SHP77 (cell line): ENCODE data around the gene NTMT2.
"Not testable (repeated sequence)": the region's sequence is repeated elsewhere in the genome, so short reads cannot be mapped to it uniquely, and the experiment has no call there.

Experiments
- DNase-seq, 2 experiments: peaks; one replicate each; lab custom pipeline; 2025; lab: John Stamatoyannopoulos, UW

Gene NTMT2

GRCh38 chr1:170157820-170158219 is 12.1 kb downstream of the NTMT2 start:
- no peak for DNase-seq

GRCh38 chr1:170162459-170163246 is 16.9 kb downstream of the NTMT2 start:
- DNase-seq = no peak

- no peak for DNase-seq
Measured at GRCh38 chr1:170164103-170164763, 18.5 kb downstream of the NTMT2 start.

GRCh38 chr1:170166518-170167180 is 20.9 kb downstream of the NTMT2 start:
- no peak for DNase-seq

GRCh38 chr1:170168265-170168664 is 22.5 kb downstream of the NTMT2 start:
- DNase-seq = peak in 1 of 2 experiments; percentile 10

GRCh38 chr1:170170513-170170912 is 24.8 kb downstream of the NTMT2 start:
- DNase-seq = not testable (repeated sequence)

- DNase-seq = no peak
Measured at GRCh38 chr1:170174395-170174794, 28.6 kb downstream of the NTMT2 start.

GRCh38 chr1:170175041-170175440 is 29.3 kb downstream of the NTMT2 start:
- DNase-seq = no peak

GRCh38 chr1:170175484-170175883 is 29.7 kb downstream of the NTMT2 start:
- no peak for DNase-seq

GRCh38 chr1:170176772-170177171 is 31.0 kb downstream of the NTMT2 start:
- DNase-seq = no peak

GRCh38 chr1:170182442-170182841 is 36.7 kb downstream of the NTMT2 start:
- no peak for DNase-seq

- DNase-seq = no peak
Measured at GRCh38 chr1:170192546-170192945, 46.8 kb downstream of the NTMT2 start.

GRCh38 chr1:170194451-170194850 is 48.7 kb downstream of the NTMT2 start:
- DNase-seq = no peak

GRCh38 chr1:170196490-170197236 is 50.9 kb downstream of the NTMT2 start:
- no peak for DNase-seq

GRCh38 chr1:170198090-170198489 is 52.3 kb downstream of the NTMT2 start:
- DNase-seq = no peak

GRCh38 chr1:170198584-170198983 is 52.8 kb downstream of the NTMT2 start:
- no peak for DNase-seq

GRCh38 chr1:170200161-170200560 is 54.4 kb downstream of the NTMT2 start:
- DNase-seq = no peak

GRCh38 chr1:170200621-170201397 is 55.0 kb downstream of the NTMT2 start:
- no peak for DNase-seq

GRCh38 chr1:170203693-170204092 is 57.9 kb downstream of the NTMT2 start:
- DNase-seq = no peak

GRCh38 chr1:170204121-170204520 is 58.4 kb downstream of the NTMT2 start:
- no peak for DNase-seq

GRCh38 chr1:170205301-170205700 is 59.5 kb downstream of the NTMT2 start:
- DNase-seq = no peak
